Panc1 (cell line): Measurements from ENCODE around the gene COX17. TPM values are rescaled to one million over a fixed set of nuclear protein-coding genes. Genes with fewer than 3 reads are reported as not detected.

ENCODE experiments used
- ATAC-seq: fragments of 200-7000 bp; cut with Tn5 transposase; 2 replicates; pipeline ENCODE4 v1.9.1; 2020; ENCODE audit warnings: mild to moderate bottlenecking, moderate library complexity
- BruUV-seq: library from RNA; stranded (reverse); fragments of 400-500 nt; replicated peaks from 2 replicates; lab custom pipeline; 2021; lab: Mats Ljungman, UMichigan
- CTCF ChIA-PET: fragments of 300-600 bp; sonication (Branson Sonifier 250); formaldehyde crosslinking; loops from one replicate; lab custom pipeline; 2022; ENCODE audit warnings: antibody characterized with exemption; lab: Charles Lee
- POLR2A ChIA-PET: fragments of 300-600 bp; sonication (Branson Sonifier 250); formaldehyde crosslinking; loops from one replicate; lab custom pipeline; 2022; ENCODE audit warnings: antibody characterized with exemption; lab: Charles Lee
- DNase-seq: peaks from one replicate; pipeline ENCODE4 v3.0.0-alpha.2; 2010; ENCODE audit warnings: low read depth, low spot score
- H3K27ac ChIP-seq: 2 replicates; pipeline ENCODE4 v1.5.1; 2011; ENCODE audit warnings: mild to moderate bottlenecking, low read length, inconsistent platforms
- H3K27me3 ChIP-seq: fragments of 200-500 bp; sonication (Bioruptor generic); 2 replicates; pipeline ENCODE4 v1.6.0; 2014; ENCODE audit warnings: low read length, inconsistent platforms; ENCODE audit not compliant: control insufficient read depth, insufficient read depth
- H3K36me3 ChIP-seq: fragments of 200-500 bp; sonication (Bioruptor generic); 2 replicates; pipeline ENCODE4 v1.5.1; 2014; ENCODE audit warnings: inconsistent platforms, mild to moderate bottlenecking, low read length, moderate library complexity; ENCODE audit not compliant: control insufficient read depth, insufficient read depth
- H3K4me1 ChIP-seq: 2 replicates; pipeline ENCODE4 v1.5.1; 2011; ENCODE audit warnings: inconsistent platforms, mild to moderate bottlenecking, low read length, moderate library complexity; ENCODE audit not compliant: control insufficient read depth, insufficient read depth
- H3K4me3 ChIP-seq, 2 experiments: 2 replicates each; pipeline ENCODE4 v1.5.1; 2011 to 2012; ENCODE audit warnings: low read depth in 2 of 2, low read length in 2 of 2, mild to moderate bottlenecking in 2 of 2, inconsistent platforms in 1 of 2, moderate library complexity in 1 of 2
- H3K9me3 ChIP-seq: fragments of 200-500 bp; sonication (Bioruptor generic); 2 replicates; pipeline ENCODE4 v1.5.1; 2014; ENCODE audit warnings: low read depth, mild to moderate bottlenecking, inconsistent platforms, low read length, moderate library complexity; ENCODE audit not compliant: control insufficient read depth, insufficient read depth
- CTCF ChIP-seq: fragments of 450-650 bp; IDR thresholded peaks from 2 replicates; pipeline ENCODE4 v1.5.1; 2017; ENCODE audit warnings: mild to moderate bottlenecking
- POLR2AphosphoS5 ChIP-seq: IDR thresholded peaks from 2 replicates; pipeline ENCODE4 v1.6.1; 2012; ENCODE audit warnings: mild to moderate bottlenecking, low read depth, low read length, moderate library complexity
- REST ChIP-seq, 2 experiments: IDR thresholded peaks; 2 replicates each; pipeline ENCODE4 v1.6.1; 2011 to 2012; ENCODE audit warnings: low read depth in 2 of 2, control low read depth in 1 of 2, low read length in 1 of 2, mild to moderate bottlenecking in 1 of 2, moderate library complexity in 1 of 2; ENCODE audit not compliant: insufficient read depth in 1 of 2
- SIN3A ChIP-seq: IDR thresholded peaks from 2 replicates; pipeline ENCODE4 v1.6.1; 2012; ENCODE audit warnings: low read depth, mild to moderate bottlenecking, low read length, moderate library complexity, borderline replicate concordance; ENCODE audit not compliant: insufficient read depth
- TCF7L2 ChIP-seq: IDR thresholded peaks from 2 replicates; pipeline ENCODE4 v1.6.1; 2011; ENCODE audit warnings: mild to moderate bottlenecking, low read depth, low read length, inconsistent platforms
- in situ Hi-C: cut with HindIII; loops from 2 replicates; pipeline ENCODE4 v1.10.0; 2016; ENCODE audit warnings: low sequenced_read_pairs, low pct_unique_long_range_greater_than_20kb
- intact Hi-C: fragments of 100-400 bp; cut with micrococcal nuclease; formaldehyde crosslinking; loops from one replicate; pipeline ENCODE4 v1.10.0; 2022; ENCODE audit not compliant: unreplicated experiment
- total RNA-seq: library from RNA; stranded (reverse); gene quantifications from one replicate; pipeline ENCODE4 v1.2.1, GENCODE V29; 2021; ENCODE audit not compliant: unreplicated experiment

The COX17 gene
- total RNA-seq, 1 experiment from 2014 or later, result 81.6 TPM

GRCh38 chr3:119635719-119636118, 41.5 kb downstream of the COX17 start:
- intact Hi-C loops, result no loop called here
- no peak overlapping the region for H3K4me3 ChIP-seq
- no TSS peak for BruUV-seq
- CTCF ChIA-PET, result no interaction called here
- ATAC-seq (no peak), DNase-seq (no peak)
- no peaks in the 10 kb centered on the region for H3K36me3 ChIP-seq
- H3K27me3 ChIP-seq, result peaks cover 2% of the 10 kb centered on the region; the same call in 1 of the 2 replicates
- in situ Hi-C loops, result no loop called here
- TF ChIP-seq CTCF (no peak), POLR2AphosphoS5 (no peak), REST (IDR thresholded peaks at IDR 0.05; ENCODE audit: insufficient read depth in 1 of 2, low read depth in 2 of 2, low read length in 1 of 2) (no peak), TCF7L2 (no peak), SIN3A (no peak)
- no peak overlapping the region for H3K27ac ChIP-seq
- H3K9me3 ChIP-seq, result no peaks in the 10 kb centered on the region
- POLR2A ChIA-PET, result no interaction called here
- H3K4me1 ChIP-seq, result no peaks in the 10 kb centered on the region

GRCh38 chr3:119632829-119633228, 44.4 kb downstream of the COX17 start:
- no peaks in the 10 kb centered on the region for H3K36me3 ChIP-seq
- TF ChIP-seq SIN3A, result no peak
- no peak for TF ChIP-seq REST (IDR thresholded peaks at IDR 0.05; ENCODE audit: insufficient read depth in 1 of 2, low read depth in 2 of 2, low read length in 1 of 2)
- TF ChIP-seq CTCF, result no peak
- no peak for TF ChIP-seq TCF7L2
- no peak for TF ChIP-seq POLR2AphosphoS5
- POLR2A ChIA-PET, result no interaction called here
- no TSS peak for BruUV-seq
- CTCF ChIA-PET, result no interaction called here
- intact Hi-C loops, result no loop called here
- no peak overlapping the region for H3K4me3 ChIP-seq
- peaks cover 2% of the 10 kb centered on the region; the same call in 1 of the 2 replicates for H3K27me3 ChIP-seq
- H3K27ac ChIP-seq, result no peak overlapping the region
- ATAC-seq (no peak), DNase-seq (no peak)
- H3K4me1 ChIP-seq, result no peaks in the 10 kb centered on the region
- in situ Hi-C loops, result no loop called here
- H3K9me3 ChIP-seq, result no peaks in the 10 kb centered on the region
